ENCODE measurements around the gene ATP2B2.

The ATP2B2 gene

DNA sequence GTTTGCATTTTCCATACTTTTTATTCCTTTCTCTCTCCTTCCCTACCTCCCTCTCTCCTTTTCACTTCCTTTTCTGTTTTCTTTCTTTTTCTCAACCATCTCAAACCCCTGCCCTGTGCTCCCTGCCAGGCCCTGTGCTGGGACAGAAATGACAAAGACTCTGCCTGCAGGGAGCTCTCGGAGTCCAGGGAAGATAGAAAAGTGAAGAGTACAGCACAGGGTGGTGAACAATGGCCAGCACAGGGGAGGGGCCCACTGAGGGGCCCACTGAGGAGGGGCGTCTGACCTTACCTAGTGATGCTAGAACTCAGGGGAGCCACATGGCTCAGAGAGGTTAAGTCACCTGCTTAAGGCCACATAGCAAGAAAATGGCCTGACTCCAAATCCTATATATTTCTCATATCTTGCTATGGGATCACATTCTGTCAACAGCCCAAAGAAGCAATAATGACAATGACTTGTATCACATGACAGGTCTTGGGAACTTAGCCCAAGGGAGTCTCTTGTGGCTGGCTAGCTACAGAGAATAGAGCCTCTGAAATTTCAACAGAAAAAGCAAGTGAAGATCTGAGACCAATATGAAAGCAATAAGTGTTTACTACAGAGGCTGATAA, 44.3 kb upstream of the ATP2B2 start:
- H3K4me2 ChIP-seq = no peak overlapping the region
- no peak for TF ChIP-seq CTCF (conservative IDR thresholded peaks at IDR 0.05; ENCODE audit: low read depth, low read length)
- no peak overlapping the region for H3K9ac ChIP-seq
- no peak overlapping the region for H3K27ac ChIP-seq
- no peaks in the 10 kb centered on the region for H3K27me3 ChIP-seq (ENCODE audit: insufficient read depth, low read depth)
- no peaks in the 10 kb centered on the region for H3K79me2 ChIP-seq (ENCODE audit: insufficient read depth, low read depth)
- no peak overlapping the region for H2AFZ ChIP-seq (ENCODE audit: low read depth)
- no peaks in the 10 kb centered on the region for H3K4me1 ChIP-seq (ENCODE audit: low read depth, poor library complexity, severe bottlenecking)
- no peaks in the 10 kb centered on the region for H3K36me3 ChIP-seq (ENCODE audit: insufficient read depth)
- no peaks in the 10 kb centered on the region for H4K20me1 ChIP-seq (ENCODE audit: insufficient read depth)
- H3K4me3 ChIP-seq (IDR thresholded peaks at IDR 0.05; ENCODE audit: insufficient read depth, low read depth, low read length) = no peak overlapping the region

- TF ChIP-seq CTCF (conservative IDR thresholded peaks at IDR 0.05; ENCODE audit: low read depth, low read length) = no peak
- Histone ChIP-seq H3K27ac (no peak overlapping the region), H3K4me3 (IDR thresholded peaks at IDR 0.05; ENCODE audit: insufficient read depth, low read depth, low read length) (no peak overlapping the region), H3K4me2 (no peak overlapping the region), H3K9ac (no peak overlapping the region), H4K20me1 (ENCODE audit: insufficient read depth) (no peaks in the 10 kb centered on the region), H3K36me3 (ENCODE audit: insufficient read depth) (no peaks in the 10 kb centered on the region), H2AFZ (ENCODE audit: low read depth) (no peak overlapping the region), H3K27me3 (ENCODE audit: insufficient read depth, low read depth) (no peaks in the 10 kb centered on the region), H3K79me2 (ENCODE audit: insufficient read depth, low read depth) (no peaks in the 10 kb centered on the region), H3K4me1 (ENCODE audit: low read depth, poor library complexity, severe bottlenecking) (no peaks in the 10 kb centered on the region)
These were observed 43.6 kb upstream of the ATP2B2 start for GRCh38 chr3:10548992-10549391.

DNA sequence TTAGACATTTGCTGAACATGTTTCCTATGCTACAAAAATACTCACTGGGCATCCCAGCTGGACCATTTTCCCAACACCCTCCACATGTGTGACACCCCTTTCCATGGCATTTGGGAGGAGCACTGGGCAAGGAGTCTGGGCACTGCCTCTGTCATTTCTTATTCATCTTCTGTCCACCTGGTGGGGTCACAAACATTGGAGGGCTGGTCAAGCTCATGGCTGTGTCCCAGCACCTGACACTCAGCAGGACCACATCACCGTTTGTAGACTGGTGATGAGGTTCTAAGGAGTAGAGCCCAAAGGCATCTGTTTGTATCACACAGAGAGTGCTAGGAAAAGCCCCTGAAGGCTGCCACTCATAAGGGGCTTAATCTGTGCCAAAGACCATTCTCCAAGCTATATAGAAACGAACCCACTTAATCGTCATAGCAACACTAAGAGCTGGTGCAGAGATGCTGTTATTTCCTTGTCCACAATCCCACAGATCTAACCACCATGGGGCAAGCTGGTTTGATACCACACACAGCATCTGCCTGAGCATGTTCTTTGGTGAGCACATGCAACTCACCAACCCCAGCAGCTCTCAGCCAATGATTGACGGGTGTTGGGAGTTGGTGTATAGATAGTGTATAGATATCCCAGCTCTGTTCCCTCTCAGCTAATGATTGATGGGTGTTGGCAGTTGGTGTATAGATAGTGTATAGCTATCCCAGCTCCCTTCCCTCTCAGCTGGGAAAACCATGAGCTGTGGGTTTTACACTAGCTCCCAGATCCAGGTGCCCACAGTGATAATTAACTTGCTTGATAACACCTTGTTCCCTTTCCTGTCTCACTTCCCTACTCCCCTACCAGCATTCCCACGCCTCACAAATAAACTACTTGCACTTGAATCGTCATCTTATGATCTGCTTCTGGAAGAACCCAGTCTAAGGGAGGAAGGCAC, 42.7 kb upstream of the ATP2B2 start:
- no peak overlapping the region for H3K4me2 ChIP-seq
- no peak overlapping the region for H2AFZ ChIP-seq (ENCODE audit: low read depth)
- H3K36me3 ChIP-seq (ENCODE audit: insufficient read depth) = no peaks in the 10 kb centered on the region
- no peaks in the 10 kb centered on the region for H4K20me1 ChIP-seq (ENCODE audit: insufficient read depth)
- no peaks in the 10 kb centered on the region for H3K4me1 ChIP-seq (ENCODE audit: low read depth, poor library complexity, severe bottlenecking)
- TF ChIP-seq CTCF (conservative IDR thresholded peaks at IDR 0.05; ENCODE audit: low read depth, low read length) = no peak
- H3K27me3 ChIP-seq (ENCODE audit: insufficient read depth, low read depth) = no peaks in the 10 kb centered on the region
- no peak overlapping the region for H3K4me3 ChIP-seq (IDR thresholded peaks at IDR 0.05; ENCODE audit: insufficient read depth, low read depth, low read length)
- no peaks in the 10 kb centered on the region for H3K79me2 ChIP-seq (ENCODE audit: insufficient read depth, low read depth)
- H3K27ac ChIP-seq = no peak overlapping the region
- no peak overlapping the region for H3K9ac ChIP-seq

- no peak overlapping the region for H3K27ac ChIP-seq
- H3K27me3 ChIP-seq (ENCODE audit: insufficient read depth, low read depth) = no peaks in the 10 kb centered on the region
These were observed 42.0 kb upstream of the ATP2B2 start for GRCh38 chr3:10547413-10547812.

More at GRCh38 chr3:10547413-10547812, 42.0 kb upstream of the ATP2B2 start:
- TF ChIP-seq CTCF (conservative IDR thresholded peaks at IDR 0.05; ENCODE audit: low read depth, low read length) = no peak
- Histone ChIP-seq H3K4me2 (no peak overlapping the region), H3K4me1 (ENCODE audit: low read depth, poor library complexity, severe bottlenecking) (no peaks in the 10 kb centered on the region), H3K4me3 (IDR thresholded peaks at IDR 0.05; ENCODE audit: insufficient read depth, low read depth, low read length) (no peak overlapping the region), H4K20me1 (ENCODE audit: insufficient read depth) (no peaks in the 10 kb centered on the region), H2AFZ (ENCODE audit: low read depth) (no peak overlapping the region), H3K79me2 (ENCODE audit: insufficient read depth, low read depth) (no peaks in the 10 kb centered on the region), H3K9ac (no peak overlapping the region), H3K36me3 (ENCODE audit: insufficient read depth) (no peaks in the 10 kb centered on the region)
